ENCODE measurements around the gene FRMD3.

DNA sequence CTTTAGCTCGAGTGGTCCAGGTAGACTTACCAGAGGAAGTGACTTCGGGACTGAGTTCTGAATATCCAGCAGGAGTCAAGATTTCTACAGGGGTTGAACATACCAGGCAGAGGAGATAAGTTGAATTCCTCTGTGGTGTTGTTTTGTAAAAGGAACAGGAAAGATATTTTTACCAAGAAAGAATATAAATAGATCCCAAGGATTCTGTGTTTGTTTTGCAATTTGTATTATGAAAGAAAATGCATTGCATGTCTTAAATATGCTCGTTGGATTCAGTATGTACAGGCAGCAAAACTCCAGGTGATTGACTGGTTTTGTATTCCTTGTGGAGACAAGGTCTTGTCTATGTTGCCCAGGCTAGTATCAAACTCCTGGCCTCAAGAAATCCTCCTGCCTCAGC lies 197.8 kb downstream of the FRMD3 start:
- TF ChIP-seq, protein P1, sequence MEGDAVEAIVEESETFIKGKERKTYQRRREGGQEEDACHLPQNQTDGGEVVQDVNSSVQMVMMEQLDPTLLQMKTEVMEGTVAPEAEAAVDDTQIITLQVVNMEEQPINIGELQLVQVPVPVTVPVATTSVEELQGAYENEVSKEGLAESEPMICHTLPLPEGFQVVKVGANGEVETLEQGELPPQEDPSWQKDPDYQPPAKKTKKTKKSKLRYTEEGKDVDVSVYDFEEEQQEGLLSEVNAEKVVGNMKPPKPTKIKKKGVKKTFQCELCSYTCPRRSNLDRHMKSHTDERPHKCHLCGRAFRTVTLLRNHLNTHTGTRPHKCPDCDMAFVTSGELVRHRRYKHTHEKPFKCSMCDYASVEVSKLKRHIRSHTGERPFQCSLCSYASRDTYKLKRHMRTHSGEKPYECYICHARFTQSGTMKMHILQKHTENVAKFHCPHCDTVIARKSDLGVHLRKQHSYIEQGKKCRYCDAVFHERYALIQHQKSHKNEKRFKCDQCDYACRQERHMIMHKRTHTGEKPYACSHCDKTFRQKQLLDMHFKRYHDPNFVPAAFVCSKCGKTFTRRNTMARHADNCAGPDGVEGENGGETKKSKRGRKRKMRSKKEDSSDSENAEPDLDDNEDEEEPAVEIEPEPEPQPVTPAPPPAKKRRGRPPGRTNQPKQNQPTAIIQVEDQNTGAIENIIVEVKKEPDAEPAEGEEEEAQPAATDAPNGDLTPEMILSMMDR (IDR thresholded peaks at IDR 0.05): no peak
- no peak for TF ChIP-seq POLR2A (IDR thresholded peaks at IDR 0.05)
